Measurements from ENCODE around the gene MOXD1. TPM values are rescaled to one million over a fixed set of nuclear protein-coding genes. Genes with fewer than 3 reads are reported as not detected.
"Not testable (repeated sequence)": the region's sequence is repeated elsewhere in the genome, so short reads cannot be mapped to it uniquely, and the experiment has no call there.

MOXD1 gene
- total RNA-seq, 2 donors from 2014 or later, result 4.0 to 5.5 TPM

- Histone ChIP-seq H3K36me3 (no peaks in the 10 kb centered on the region), H3K4me3 (no peak overlapping the region), H3K9me3 (no peaks in the 10 kb centered on the region), H3K27ac (no peak overlapping the region), H3K4me1 (replicated peaks) (peaks cover 7% of the 10 kb centered on the region), H3K27me3 (replicated peaks; ENCODE audit: insufficient read depth) (no peaks in the 10 kb centered on the region)
- DNase-seq (ENCODE audit: low spot score), result no peak
- intact Hi-C loops (cut with DNase I), result no loop called here
- whole genome bisulfite sequencing, result 85% methylated on average over 10 of the region's 10 CpGs
- TF ChIP-seq POLR2AphosphoS5 (IDR thresholded peaks at IDR 0.05) (no peak), POLR2A (IDR thresholded peaks at IDR 0.05) (no peak), CTCF (IDR thresholded peaks at IDR 0.05) (no peak)
Observed at GRCh38 chr6:132272776-132273175, 128.5 kb downstream of the MOXD1 start.

GRCh38 chr6:132270726-132271402 is 130.4 kb downstream of the MOXD1 start:
- Histone ChIP-seq H3K4me3 (no peak overlapping the region), H3K9me3 (no peaks in the 10 kb centered on the region), H3K4me1 (replicated peaks) (peaks cover 7% of the 10 kb centered on the region), H3K27ac (no peak overlapping the region), H3K27me3 (replicated peaks; ENCODE audit: insufficient read depth) (no peaks in the 10 kb centered on the region), H3K36me3 (no peaks in the 10 kb centered on the region)
- intact Hi-C loops (cut with DNase I), result no loop called here
- peak; percentile 28 for DNase-seq (ENCODE audit: low spot score)
- 30% methylated on average over 4 of the region's 4 CpGs for WGBS
- peak; percentile 54 for TF ChIP-seq POLR2AphosphoS5 (IDR thresholded peaks at IDR 0.05)
- TF ChIP-seq POLR2A (IDR thresholded peaks at IDR 0.05), result no peak

GRCh38 chr6:132268666-132269065 is 132.6 kb downstream of the MOXD1 start:
- intact Hi-C loops (cut with DNase I); H3K4me3 ChIP-seq; H3K27me3 ChIP-seq (replicated peaks; ENCODE audit: insufficient read depth); H3K36me3 ChIP-seq; H3K4me1 ChIP-seq (replicated peaks); H3K27ac ChIP-seq; DNase-seq (ENCODE audit: low spot score); H3K9me3 ChIP-seq: not testable (repeated sequence)
- WGBS, result 97% methylated on average over 5 of the region's 5 CpGs

- no peaks in the 10 kb centered on the region for H3K36me3 ChIP-seq
- H3K27me3 ChIP-seq (replicated peaks; ENCODE audit: insufficient read depth), result no peaks in the 10 kb centered on the region
- peaks cover 7% of the 10 kb centered on the region for H3K4me1 ChIP-seq (replicated peaks)
- H3K27ac ChIP-seq, result no peak overlapping the region
- no peak for TF ChIP-seq POLR2A (IDR thresholded peaks at IDR 0.05)
- no peak for TF ChIP-seq CTCF (IDR thresholded peaks at IDR 0.05)
- no peak for TF ChIP-seq POLR2AphosphoS5 (IDR thresholded peaks at IDR 0.05)
- intact Hi-C loops (cut with DNase I), result no loop called here
- no peaks in the 10 kb centered on the region for H3K9me3 ChIP-seq
- DNase-seq (ENCODE audit: low spot score), result no peak
- H3K4me3 ChIP-seq, result no peak overlapping the region
- 69% methylated on average over 2 of the region's 2 CpGs for WGBS
Observed at GRCh38 chr6:132268209-132268608, 133.1 kb downstream of the MOXD1 start.

- no peaks in the 10 kb centered on the region for H3K27me3 ChIP-seq (replicated peaks; ENCODE audit: insufficient read depth)
- no peak overlapping the region for H3K27ac ChIP-seq
- DNase-seq (ENCODE audit: low spot score), result no peak
- peaks cover under 1% of the 10 kb centered on the region for H3K4me1 ChIP-seq (replicated peaks)
- no peak overlapping the region for H3K4me3 ChIP-seq
- no peaks in the 10 kb centered on the region for H3K36me3 ChIP-seq
- intact Hi-C loops (cut with DNase I), result no loop called here
- TF ChIP-seq POLR2A (IDR thresholded peaks at IDR 0.05), result no peak
- TF ChIP-seq CTCF (IDR thresholded peaks at IDR 0.05), result no peak
- no peak for TF ChIP-seq POLR2AphosphoS5 (IDR thresholded peaks at IDR 0.05)
- H3K9me3 ChIP-seq, result no peaks in the 10 kb centered on the region
Observed at GRCh38 chr6:132265451-132266097, 135.7 kb downstream of the MOXD1 start.

- no peak for TF ChIP-seq POLR2A (IDR thresholded peaks at IDR 0.05)
- TF ChIP-seq POLR2AphosphoS5 (IDR thresholded peaks at IDR 0.05), result no peak
- no peak for TF ChIP-seq CTCF (IDR thresholded peaks at IDR 0.05)
- H3K4me3 ChIP-seq, result no peak overlapping the region
- intact Hi-C loops (cut with DNase I), result no loop called here
- no peaks in the 10 kb centered on the region for H3K27me3 ChIP-seq (replicated peaks; ENCODE audit: insufficient read depth)
- H3K4me1 ChIP-seq (replicated peaks), result no peaks in the 10 kb centered on the region
- no peak for DNase-seq (ENCODE audit: low spot score)
- H3K9me3 ChIP-seq, result no peaks in the 10 kb centered on the region
- WGBS, result 94% methylated on average over 6 of the region's 6 CpGs
- no peaks in the 10 kb centered on the region for H3K36me3 ChIP-seq
- H3K27ac ChIP-seq, result no peak overlapping the region
Observed at GRCh38 chr6:132264021-132264500, 137.2 kb downstream of the MOXD1 start.

Data from prostate gland (tissue), 2 donors.